H1 (cell line): ENCODE results near the gene VPS54.
A peak's percentile ranks its signal among the peaks of the same experiment; 100 is the strongest.

Experiments used
- CBX5 ChIP-seq: fragments of 300-800, 300-1000 bp; sonication (generic); IDR thresholded peaks from 2 replicates; pipeline ENCODE4 v1.7.1; 2016; ENCODE audit warnings: antibody characterized with exemption, low read length, low read depth
- CREB1 ChIP-seq: IDR thresholded peaks from 2 replicates; pipeline ENCODE4 v1.6.1; 2012; ENCODE audit warnings: inconsistent platforms
- CTCF ChIP-seq, 3 experiments: IDR thresholded peaks; 1 replicate in 2 of 3; 2 replicates in 1 of 3; pipeline versions ENCODE4 v1.5.1 to v1.6.1; 2011; ENCODE audit warnings: low read length in 3 of 3, mild to moderate bottlenecking in 3 of 3, inconsistent platforms in 2 of 3, low read depth in 1 of 3, moderate library complexity in 1 of 3; ENCODE audit not compliant: insufficient read depth in 1 of 3; ENCODE audit errors: control extremely low read depth in 1 of 3
- JUND ChIP-seq: IDR thresholded peaks from 2 replicates; pipeline ENCODE4 v1.6.1; 2011; ENCODE audit warnings: mild to moderate bottlenecking, improper control_type of control experiment, low read length
- POLR2A ChIP-seq, 2 experiments: IDR thresholded peaks; 1 replicate in 1 of 2; 2 replicates in 1 of 2; pipeline ENCODE4 v1.6.1; 2011; ENCODE audit warnings: low read depth in 2 of 2, low read length in 2 of 2, mild to moderate bottlenecking in 2 of 2; ENCODE audit errors: control extremely low read depth in 1 of 2
- POLR2AphosphoS5 ChIP-seq: IDR thresholded peaks from 2 replicates; pipeline ENCODE4 v1.6.1; 2011; ENCODE audit warnings: low read depth, low read length
- SP1 ChIP-seq: IDR thresholded peaks from 2 replicates; pipeline ENCODE4 v1.6.1; 2011; ENCODE audit warnings: low read depth, low read length

GRCh38 chr2:63844616-63845015 is 174.6 kb downstream of the VPS54 start:
- TF ChIP-seq SP1 (no peak), POLR2AphosphoS5 (peak; percentile 60; the same call in 1 of the 2 replicates), CREB1 (no peak), JUND (no peak), CTCF (IDR thresholded peaks at IDR 0.05; ENCODE audit: control extremely low read depth in 1 of 3, insufficient read depth in 1 of 3, low read depth in 1 of 3, low read length in 3 of 3) (no peak), CBX5 (no peak), POLR2A (IDR thresholded peaks at IDR 0.05; ENCODE audit: control extremely low read depth in 1 of 2, low read depth in 2 of 2, low read length in 2 of 2) (no peak)
